Fibroblast of lung (primary cell): Measurements from ENCODE around the gene NUP205. TPM values are rescaled to one million over a fixed set of nuclear protein-coding genes. Genes with fewer than 3 reads are reported as not detected.

Source experiments
- DNase-seq, 2 donors: peaks; one replicate each; pipeline versions ENCODE4 v3.0.0 to v3.0.0-alpha.2; 2010; ENCODE audit warnings: low read depth in 2 of 2
- H2AFZ ChIP-seq: 2 replicates; pipeline ENCODE4 v1.5.1; 2012; ENCODE audit warnings: low read length, control low read depth, inconsistent platforms
- H3K27ac ChIP-seq: 2 replicates; pipeline ENCODE4 v1.5.1; 2011; ENCODE audit warnings: low read length, control low read depth; ENCODE audit not compliant: insufficient read depth
- H3K27me3 ChIP-seq: 2 replicates; pipeline ENCODE4 v1.5.1; 2011; ENCODE audit warnings: mild to moderate bottlenecking, low read length; ENCODE audit not compliant: control insufficient read depth, insufficient read depth
- H3K36me3 ChIP-seq: 2 replicates; pipeline ENCODE4 v1.5.1; 2011; ENCODE audit warnings: low read length; ENCODE audit not compliant: control insufficient read depth, insufficient read depth
- H3K4me1 ChIP-seq: 2 replicates; pipeline ENCODE4 v1.5.1; 2011; ENCODE audit warnings: low read length; ENCODE audit not compliant: control insufficient read depth, insufficient read depth; ENCODE audit errors: extremely low read depth
- H3K4me2 ChIP-seq: 2 replicates; pipeline ENCODE4 v1.5.1; 2011; ENCODE audit warnings: low read length, control low read depth; ENCODE audit not compliant: insufficient read depth; ENCODE audit errors: extremely low read depth
- H3K4me3 ChIP-seq, 4 experiments: fragments of 200-600 bp in 1 of 4; sonication (generic) in 1 of 4; replicated peaks in 1 of 4; 2 replicates each; pipeline ENCODE4 v1.5.1; 2011 to 2016; ENCODE audit warnings: low read length in 4 of 4, low read depth in 3 of 4, mild to moderate bottlenecking in 3 of 4, control low read depth in 2 of 4, inconsistent platforms in 1 of 4, mixed read lengths in 1 of 4; ENCODE audit not compliant: insufficient read depth in 1 of 4; ENCODE audit errors: control extremely low read depth in 1 of 4
- H3K79me2 ChIP-seq: 2 replicates; pipeline ENCODE4 v1.5.1; 2012; ENCODE audit warnings: mild to moderate bottlenecking, low read length, inconsistent platforms; ENCODE audit not compliant: control insufficient read depth, insufficient read depth
- H3K9ac ChIP-seq: 2 replicates; pipeline ENCODE4 v1.5.1; 2011; ENCODE audit warnings: mild to moderate bottlenecking, low read length, control low read depth; ENCODE audit not compliant: insufficient read depth
- H3K9me3 ChIP-seq: 2 replicates; pipeline ENCODE4 v1.5.1; 2012; ENCODE audit warnings: low read depth, low read length; ENCODE audit not compliant: control insufficient read depth, insufficient read depth
- H4K20me1 ChIP-seq: 2 replicates; pipeline ENCODE4 v1.5.1; 2011; ENCODE audit warnings: low read length; ENCODE audit not compliant: control insufficient read depth, insufficient read depth; ENCODE audit errors: extremely low read depth
- CTCF ChIP-seq, 2 donors: IDR thresholded peaks in 1 of 2; conservative IDR thresholded peaks in 1 of 2; 1 replicate in 1 of 2; 2 replicates in 1 of 2; pipeline ENCODE4 v1.5.1; 2011 to 2012; ENCODE audit warnings: low read length in 2 of 2, control low read depth in 1 of 2, inconsistent platforms in 1 of 2, low read depth in 1 of 2, mild to moderate bottlenecking in 1 of 2
- EZH2 ChIP-seq: IDR thresholded peaks from 2 replicates; pipeline ENCODE4 v1.5.1; 2012; ENCODE audit warnings: low read length, control low read depth, mild to moderate bottlenecking; ENCODE audit errors: missing control alignments
- polyA plus RNA-seq, 2 donors: library from polyadenylated mRNA; depleted of rRNA in 1 of 2; stranded (reverse) in 1 of 2; unstranded in 1 of 2; fragments of >200 nt; gene quantifications; 2 replicates each; pipeline ENCODE4 v1.2.1, GENCODE V29; 2011 to 2012; ENCODE audit warnings: missing spikeins in 1 of 2
- total RNA-seq: library from RNA; depleted of rRNA; stranded (reverse); fragments of >200 nt; gene quantifications from 2 replicates; pipeline ENCODE4 v1.2.1, GENCODE V29; 2014

NUP205 gene
- total and polyA plus RNA-seq, 2 donors (not counting 1 experiment from before 2014, with no cell fraction given), result 28.1 to 36.7 TPM

- no peak for DNase-seq
Measured at GRCh38 chr7:135541029-135541428, 16.7 kb upstream of the NUP205 start.

GRCh38 chr7:135550196-135550595 is 7.5 kb upstream of the NUP205 start:
- Histone ChIP-seq H2AFZ (no peak overlapping the region), H3K9ac (no peak overlapping the region), H3K4me3 (no peak overlapping the region), H3K36me3 (no peaks in the 10 kb centered on the region), H3K27ac (no peak overlapping the region), H3K27me3 (peaks cover 3% of the 10 kb centered on the region), H3K4me1 (no peaks in the 10 kb centered on the region), H4K20me1 (no peaks in the 10 kb centered on the region), H3K4me2 (no peak overlapping the region), H3K9me3 (no peaks in the 10 kb centered on the region), H3K79me2 (no peaks in the 10 kb centered on the region)
- DNase-seq, result no peak
- TF ChIP-seq CTCF (conservative IDR thresholded peaks at IDR 0.05 in 1 of 2, IDR thresholded peaks at IDR 0.05 in 1 of 2; ENCODE audit: low read depth in 1 of 2, low read length in 2 of 2) (no peak), EZH2 (no peak)

More at GRCh38 chr7:135541029-135541428, 16.7 kb upstream of the NUP205 start:
- TF ChIP-seq CTCF (conservative IDR thresholded peaks at IDR 0.05 in 1 of 2, IDR thresholded peaks at IDR 0.05 in 1 of 2; ENCODE audit: low read depth in 1 of 2, low read length in 2 of 2), result no peak
- no peak for TF ChIP-seq EZH2
- H3K27me3 ChIP-seq, result peaks cover 4% of the 10 kb centered on the region
- no peaks in the 10 kb centered on the region for H3K79me2 ChIP-seq
- H3K9me3 ChIP-seq, result no peaks in the 10 kb centered on the region
- no peak overlapping the region for H2AFZ ChIP-seq
- H3K27ac ChIP-seq, result no peak overlapping the region
- no peaks in the 10 kb centered on the region for H3K4me1 ChIP-seq
- no peaks in the 10 kb centered on the region for H4K20me1 ChIP-seq
- H3K4me3 ChIP-seq, result no peak overlapping the region
- H3K36me3 ChIP-seq, result no peaks in the 10 kb centered on the region
- no peak overlapping the region for H3K4me2 ChIP-seq
- no peak overlapping the region for H3K9ac ChIP-seq

- Histone ChIP-seq H2AFZ (no peak overlapping the region), H3K4me2 (no peak overlapping the region), H3K9me3 (no peaks in the 10 kb centered on the region), H3K4me1 (no peaks in the 10 kb centered on the region), H4K20me1 (no peaks in the 10 kb centered on the region), H3K27me3 (peaks cover 3% of the 10 kb centered on the region), H3K4me3 (no peak overlapping the region), H3K9ac (no peak overlapping the region), H3K27ac (no peak overlapping the region), H3K79me2 (no peaks in the 10 kb centered on the region), H3K36me3 (no peaks in the 10 kb centered on the region)
- no peak for DNase-seq
- TF ChIP-seq EZH2 (no peak), CTCF (conservative IDR thresholded peaks at IDR 0.05 in 1 of 2, IDR thresholded peaks at IDR 0.05 in 1 of 2; ENCODE audit: low read depth in 1 of 2, low read length in 2 of 2) (no peak)
Measured at GRCh38 chr7:135552148-135552547, 5.6 kb upstream of the NUP205 start.
